ENCODE results near the gene LBHD2. TPM values are rescaled to one million over a fixed set of nuclear protein-coding genes. Genes with fewer than 3 reads are reported as not detected.

LBHD2 gene
- total and polyA plus RNA-seq, 2 of the 13 experiments (the other 11 are each of a cell fraction or from before 2014, with no cell fraction given), result 0.67 to 1.00 TPM

DNA sequence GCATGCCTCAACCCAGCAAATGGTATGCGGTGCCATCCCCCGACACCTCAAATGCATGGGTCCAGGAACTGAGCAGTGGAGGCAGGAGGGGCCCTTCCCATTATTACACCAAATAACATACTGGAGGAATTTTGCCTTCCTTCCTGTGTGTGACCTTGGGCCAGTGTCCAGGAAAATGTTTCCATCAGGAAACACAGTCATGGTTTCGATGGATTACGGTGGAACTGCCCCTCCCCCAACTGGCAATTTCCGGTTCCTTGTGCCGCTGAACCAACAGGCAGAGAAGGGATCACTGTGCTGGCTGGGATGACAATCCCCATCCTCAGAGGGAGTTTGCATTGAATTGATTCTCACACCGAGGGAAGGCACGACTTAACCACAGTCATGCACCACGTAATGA lies 17.6 kb upstream of the LBHD2 start:
- in situ Hi-C loops (cut with HindIII; ENCODE audit: extremely low pct_ligation_motif_present, low pct_unique_long_range_greater_than_20kb), result no loop called here
- ChIA-PET CTCF (ENCODE audit: low intra/inter-chr PET ratio, low total read pairs) (no interaction called here), POLR2A (interaction anchor here (0.6 kb wide), 1 partner anchor 28 kb away, joined by 3 read pairs; the partner anchor contains the start of gene EXOC3L4)
- 74% methylated on average over 9 of the region's 9 CpGs for WGBS (ENCODE audit: low lambda C conversion rate)
- H3K4me2 ChIP-seq (ENCODE audit: low read depth, low read length), result no peak overlapping the region
- no TSS peak for BruUV-seq (replicated peaks)
- H3K4me3 ChIP-seq (replicated peaks in 1 of 3; ENCODE audit: insufficient read depth in 1 of 3, low read depth in 2 of 3, low read length in 3 of 3), result no peak overlapping the region
- DNase-seq (ENCODE audit: low spot score), result peak; percentile 47
- FAIRE-seq, result no peak
- H3K27me3 ChIP-seq (ENCODE audit: control insufficient read depth in 1 of 2, insufficient read depth in 2 of 2, low read length in 2 of 2), result peaks cover under 1 to 19% of the 10 kb centered on the region in 2 experiments; a peak in 2 of 5 replicates
- H4K20me1 ChIP-seq (ENCODE audit: insufficient read depth, low read length), result no peaks in the 10 kb centered on the region
- no peaks in the 10 kb centered on the region for H3K36me3 ChIP-seq (replicated peaks in 1 of 2; ENCODE audit: control insufficient read depth in 1 of 2, insufficient read depth in 2 of 2, low read length in 2 of 2)
- no peaks in the 10 kb centered on the region for H3K9me3 ChIP-seq (ENCODE audit: low read length)
- no peak overlapping the region for H3K27ac ChIP-seq (ENCODE audit: extremely low read length, insufficient read depth, low read length)
- no peak for ATAC-seq
- H3K79me2 ChIP-seq (ENCODE audit: insufficient read depth, low read length), result no peaks in the 10 kb centered on the region
- no peak overlapping the region for H2AFZ ChIP-seq (ENCODE audit: low read length)
- H3K4me1 ChIP-seq (ENCODE audit: insufficient read depth, low read length), result peaks cover 60% of the 10 kb centered on the region
- intact Hi-C loops (cut with micrococcal nuclease; ENCODE audit: unreplicated experiment), result no loop called here
- H3K9ac ChIP-seq (ENCODE audit: insufficient read depth, low read depth, low read length), result no peak overlapping the region
- TF ChIP-seq ELF1 (CRISPR knock-in tag; IDR thresholded peaks at IDR 0.05), result peak; percentile 34; the same call in 1 of the 2 replicates
- peak; percentile 40; the same call in 1 of the 2 replicates for TF ChIP-seq SALL1 (CRISPR knock-in tag; IDR thresholded peaks at IDR 0.05)
- TF ChIP-seq ZNF441 (CRISPR knock-in tag; IDR thresholded peaks at IDR 0.05; ENCODE audit: borderline replicate concordance), result no peak
- no peak for TF ChIP-seq GABPA (IDR thresholded peaks at IDR 0.05; ENCODE audit: low read depth, low read length)
- peak; percentile 90 for TF ChIP-seq GABPA (CRISPR knock-in tag; IDR thresholded peaks at IDR 0.05; ENCODE audit: low read depth)
- TF ChIP-seq TRIM24 (CRISPR knock-in tag; IDR thresholded peaks at IDR 0.05), result no peak
- peak; percentile 62; the same call in 1 of the 2 replicates for TF ChIP-seq ZNF263 (CRISPR knock-in tag; IDR thresholded peaks at IDR 0.05)
- TF ChIP-seq, protein P1, sequence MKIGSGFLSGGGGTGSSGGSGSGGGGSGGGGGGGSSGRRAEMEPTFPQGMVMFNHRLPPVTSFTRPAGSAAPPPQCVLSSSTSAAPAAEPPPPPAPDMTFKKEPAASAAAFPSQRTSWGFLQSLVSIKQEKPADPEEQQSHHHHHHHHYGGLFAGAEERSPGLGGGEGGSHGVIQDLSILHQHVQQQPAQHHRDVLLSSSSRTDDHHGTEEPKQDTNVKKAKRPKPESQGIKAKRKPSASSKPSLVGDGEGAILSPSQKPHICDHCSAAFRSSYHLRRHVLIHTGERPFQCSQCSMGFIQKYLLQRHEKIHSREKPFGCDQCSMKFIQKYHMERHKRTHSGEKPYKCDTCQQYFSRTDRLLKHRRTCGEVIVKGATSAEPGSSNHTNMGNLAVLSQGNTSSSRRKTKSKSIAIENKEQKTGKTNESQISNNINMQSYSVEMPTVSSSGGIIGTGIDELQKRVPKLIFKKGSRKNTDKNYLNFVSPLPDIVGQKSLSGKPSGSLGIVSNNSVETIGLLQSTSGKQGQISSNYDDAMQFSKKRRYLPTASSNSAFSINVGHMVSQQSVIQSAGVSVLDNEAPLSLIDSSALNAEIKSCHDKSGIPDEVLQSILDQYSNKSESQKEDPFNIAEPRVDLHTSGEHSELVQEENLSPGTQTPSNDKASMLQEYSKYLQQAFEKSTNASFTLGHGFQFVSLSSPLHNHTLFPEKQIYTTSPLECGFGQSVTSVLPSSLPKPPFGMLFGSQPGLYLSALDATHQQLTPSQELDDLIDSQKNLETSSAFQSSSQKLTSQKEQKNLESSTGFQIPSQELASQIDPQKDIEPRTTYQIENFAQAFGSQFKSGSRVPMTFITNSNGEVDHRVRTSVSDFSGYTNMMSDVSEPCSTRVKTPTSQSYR (CRISPR knock-in tag; IDR thresholded peaks at IDR 0.05; ENCODE audit: borderline replicate concordance), result peak; percentile 80
- 0 out of 2 replicates have a peak, but pooled peaks have one; percentile 28 for TF ChIP-seq HOXA3 (CRISPR knock-in tag; IDR thresholded peaks at IDR 0.05)
- no peak for TF ChIP-seq KDM4B (CRISPR knock-in tag; IDR thresholded peaks at IDR 0.05)
- TF ChIP-seq SAP130 (CRISPR knock-in tag; IDR thresholded peaks at IDR 0.05; ENCODE audit: low read depth), result 0 out of 2 replicates have a peak, but pooled peaks have one; percentile 14
- peak; percentile 92 for TF ChIP-seq ETV6 (CRISPR knock-in tag; conservative IDR thresholded peaks at IDR 0.05)
- no peak for TF ChIP-seq MED13 (CRISPR knock-in tag; IDR thresholded peaks at IDR 0.05)
- TF ChIP-seq, protein P2, sequence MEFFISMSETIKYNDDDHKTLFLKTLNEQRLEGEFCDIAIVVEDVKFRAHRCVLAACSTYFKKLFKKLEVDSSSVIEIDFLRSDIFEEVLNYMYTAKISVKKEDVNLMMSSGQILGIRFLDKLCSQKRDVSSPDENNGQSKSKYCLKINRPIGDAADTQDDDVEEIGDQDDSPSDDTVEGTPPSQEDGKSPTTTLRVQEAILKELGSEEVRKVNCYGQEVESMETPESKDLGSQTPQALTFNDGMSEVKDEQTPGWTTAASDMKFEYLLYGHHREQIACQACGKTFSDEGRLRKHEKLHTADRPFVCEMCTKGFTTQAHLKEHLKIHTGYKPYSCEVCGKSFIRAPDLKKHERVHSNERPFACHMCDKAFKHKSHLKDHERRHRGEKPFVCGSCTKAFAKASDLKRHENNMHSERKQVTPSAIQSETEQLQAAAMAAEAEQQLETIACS (CRISPR knock-in tag; IDR thresholded peaks at IDR 0.05), result no peak
- TF ChIP-seq ELF3 (CRISPR knock-in tag; IDR thresholded peaks at IDR 0.05), result peak; percentile 76
- TF ChIP-seq ETV5 (CRISPR knock-in tag; IDR thresholded peaks at IDR 0.05; ENCODE audit: borderline replicate concordance), result peak; percentile 81
- peak; percentile 27; the same call in 1 of the 2 replicates for TF ChIP-seq FOSL2 (CRISPR knock-in tag; IDR thresholded peaks at IDR 0.05)
- TF ChIP-seq, protein P3, sequence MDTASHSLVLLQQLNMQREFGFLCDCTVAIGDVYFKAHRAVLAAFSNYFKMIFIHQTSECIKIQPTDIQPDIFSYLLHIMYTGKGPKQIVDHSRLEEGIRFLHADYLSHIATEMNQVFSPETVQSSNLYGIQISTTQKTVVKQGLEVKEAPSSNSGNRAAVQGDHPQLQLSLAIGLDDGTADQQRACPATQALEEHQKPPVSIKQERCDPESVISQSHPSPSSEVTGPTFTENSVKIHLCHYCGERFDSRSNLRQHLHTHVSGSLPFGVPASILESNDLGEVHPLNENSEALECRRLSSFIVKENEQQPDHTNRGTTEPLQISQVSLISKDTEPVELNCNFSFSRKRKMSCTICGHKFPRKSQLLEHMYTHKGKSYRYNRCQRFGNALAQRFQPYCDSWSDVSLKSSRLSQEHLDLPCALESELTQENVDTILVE (CRISPR knock-in tag; IDR thresholded peaks at IDR 0.05), result no peak
